ENCODE results near the gene TRAF3IP1.
"Not testable (repeated sequence)": the region's sequence is repeated elsewhere in the genome, so short reads cannot be mapped to it uniquely, and the experiment has no call there.

The TRAF3IP1 gene

DNA sequence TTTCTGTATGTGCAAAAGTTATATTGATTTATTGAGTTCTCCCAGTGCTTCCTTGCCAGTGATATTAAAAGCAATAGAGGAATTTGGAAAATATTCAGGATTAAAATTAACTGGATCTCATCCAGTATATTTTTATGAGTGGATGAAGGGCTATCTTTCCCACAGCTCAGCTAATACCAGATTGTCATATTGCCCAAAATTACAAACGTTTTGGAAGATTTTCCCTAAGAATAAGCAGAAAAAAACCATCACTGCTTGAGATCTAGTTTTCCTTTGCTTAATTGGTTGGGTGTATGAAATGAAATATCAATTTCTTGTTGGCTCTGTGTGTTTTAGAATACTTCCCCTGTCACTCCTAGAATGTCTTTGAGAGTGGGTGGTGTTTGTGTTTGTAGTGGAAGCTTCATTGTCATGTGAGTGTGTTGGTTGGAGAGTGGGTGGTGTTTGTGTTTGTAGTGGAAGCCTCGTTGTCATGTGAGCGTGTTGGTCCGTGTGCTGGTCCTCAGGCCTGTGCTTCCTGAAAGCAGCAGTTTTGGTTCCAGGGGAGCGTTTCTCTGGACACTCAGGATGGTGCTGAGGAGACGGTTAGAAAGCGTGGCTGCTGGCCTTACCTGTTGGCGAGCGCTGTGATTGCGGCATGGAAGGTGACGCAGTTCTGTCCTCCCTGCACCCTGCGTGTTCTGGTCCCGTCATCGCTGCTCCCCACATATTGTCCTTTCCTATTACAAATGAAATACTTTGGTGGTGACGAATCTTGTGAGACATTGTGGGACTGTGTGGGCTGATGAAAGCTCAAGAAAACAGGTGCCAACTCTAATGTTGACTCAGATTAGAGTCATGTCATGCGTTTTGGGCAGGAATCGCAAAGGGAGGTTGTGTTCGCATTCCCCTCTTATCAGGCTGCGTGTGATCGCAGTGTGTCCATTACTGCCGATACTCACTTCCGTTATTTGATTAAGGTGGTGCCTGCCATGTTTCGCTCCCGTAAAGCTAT is 118.8 kb downstream of the TRAF3IP1 start:
- DNase-seq (ENCODE audit: low spot score), result no peak
- TF ChIP-seq, protein P1, sequence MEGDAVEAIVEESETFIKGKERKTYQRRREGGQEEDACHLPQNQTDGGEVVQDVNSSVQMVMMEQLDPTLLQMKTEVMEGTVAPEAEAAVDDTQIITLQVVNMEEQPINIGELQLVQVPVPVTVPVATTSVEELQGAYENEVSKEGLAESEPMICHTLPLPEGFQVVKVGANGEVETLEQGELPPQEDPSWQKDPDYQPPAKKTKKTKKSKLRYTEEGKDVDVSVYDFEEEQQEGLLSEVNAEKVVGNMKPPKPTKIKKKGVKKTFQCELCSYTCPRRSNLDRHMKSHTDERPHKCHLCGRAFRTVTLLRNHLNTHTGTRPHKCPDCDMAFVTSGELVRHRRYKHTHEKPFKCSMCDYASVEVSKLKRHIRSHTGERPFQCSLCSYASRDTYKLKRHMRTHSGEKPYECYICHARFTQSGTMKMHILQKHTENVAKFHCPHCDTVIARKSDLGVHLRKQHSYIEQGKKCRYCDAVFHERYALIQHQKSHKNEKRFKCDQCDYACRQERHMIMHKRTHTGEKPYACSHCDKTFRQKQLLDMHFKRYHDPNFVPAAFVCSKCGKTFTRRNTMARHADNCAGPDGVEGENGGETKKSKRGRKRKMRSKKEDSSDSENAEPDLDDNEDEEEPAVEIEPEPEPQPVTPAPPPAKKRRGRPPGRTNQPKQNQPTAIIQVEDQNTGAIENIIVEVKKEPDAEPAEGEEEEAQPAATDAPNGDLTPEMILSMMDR (IDR thresholded peaks at IDR 0.05; ENCODE audit: borderline replicate concordance, control extremely low read depth, extremely low read depth, insufficient read depth, missing control alignments), result no peak
- in situ Hi-C loops (cut with MboI; ENCODE audit: low sequenced_read_pairs, unreplicated experiment), result no loop called here

DNA sequence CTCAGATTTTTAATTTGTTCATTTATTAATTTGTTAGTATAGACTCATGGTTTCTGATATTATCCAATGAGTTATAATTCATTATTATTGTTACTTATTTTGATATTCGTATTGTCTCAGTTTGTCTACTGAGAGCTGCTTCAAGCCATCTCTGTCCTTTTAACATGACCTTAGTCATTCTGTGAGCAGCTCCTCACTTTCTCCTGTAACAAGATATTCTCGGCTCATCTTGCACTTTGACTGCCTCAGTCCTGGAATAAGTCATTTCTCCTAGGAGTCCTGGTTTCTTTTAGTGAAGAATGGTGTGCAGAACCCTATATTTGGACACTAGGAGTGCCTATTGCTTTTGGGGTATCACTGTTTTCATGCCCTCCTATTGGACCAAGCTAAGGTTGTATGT is 119.6 kb downstream of the TRAF3IP1 start:
- no peak for DNase-seq (ENCODE audit: low spot score)

DNA sequence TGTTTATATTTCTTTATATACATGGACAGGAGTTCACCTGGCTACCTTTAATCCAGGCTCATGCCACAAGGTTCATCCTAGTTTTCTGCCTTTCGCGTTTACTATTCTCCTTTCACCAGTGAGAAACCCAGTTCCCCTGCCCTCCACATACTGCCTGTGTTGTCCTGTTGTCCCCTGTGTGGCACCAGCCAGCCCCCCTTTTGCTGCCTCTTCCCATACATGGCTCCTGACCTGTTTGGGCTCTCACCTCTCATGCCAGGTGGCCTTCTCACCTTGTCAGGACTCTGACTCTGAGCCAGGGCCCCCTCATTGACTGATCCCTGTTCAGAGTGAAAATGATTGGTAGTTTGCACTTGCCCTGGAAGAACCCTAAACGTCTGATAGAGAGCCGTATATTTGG is 120.0 kb downstream of the TRAF3IP1 start:
- in situ Hi-C loops (cut with MboI; ENCODE audit: low sequenced_read_pairs, unreplicated experiment), result no loop called here
- TF ChIP-seq, protein P1 (IDR thresholded peaks at IDR 0.05; ENCODE audit: borderline replicate concordance, control extremely low read depth, extremely low read depth, insufficient read depth, missing control alignments), result no peak
- no peak for DNase-seq (ENCODE audit: low spot score)

More for the DNA sequence above, 119.6 kb downstream of the TRAF3IP1 start:
- in situ Hi-C loops (cut with MboI; ENCODE audit: low sequenced_read_pairs, unreplicated experiment), result no loop called here
- TF ChIP-seq, protein P1 (IDR thresholded peaks at IDR 0.05; ENCODE audit: borderline replicate concordance, control extremely low read depth, extremely low read depth, insufficient read depth, missing control alignments), result no peak

DNA sequence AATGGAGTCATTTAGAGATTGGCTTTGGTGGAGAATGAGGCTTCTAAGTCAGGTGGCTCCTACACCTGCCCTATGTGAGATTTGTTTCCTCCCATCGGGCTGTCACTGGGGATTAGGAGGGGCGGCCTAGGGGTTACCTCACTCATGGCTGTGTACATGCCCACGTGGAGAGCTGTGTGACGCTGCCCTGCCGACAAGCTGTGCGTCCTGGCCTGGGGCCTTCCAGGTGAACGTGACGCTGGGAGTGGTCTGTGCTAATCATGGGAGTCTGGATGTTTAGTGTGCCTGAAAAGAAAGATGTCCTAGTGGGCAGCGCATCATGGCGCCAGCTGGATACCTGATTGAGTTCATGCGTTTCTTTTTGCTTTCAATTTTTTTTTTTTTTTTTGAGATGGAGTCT is 120.4 kb downstream of the TRAF3IP1 start:
- TF ChIP-seq, protein P1 (IDR thresholded peaks at IDR 0.05; ENCODE audit: borderline replicate concordance, control extremely low read depth, extremely low read depth, insufficient read depth, missing control alignments), result no peak
- DNase-seq (ENCODE audit: low spot score), result no peak
- in situ Hi-C loops (cut with MboI; ENCODE audit: low sequenced_read_pairs, unreplicated experiment), result no loop called here

DNA sequence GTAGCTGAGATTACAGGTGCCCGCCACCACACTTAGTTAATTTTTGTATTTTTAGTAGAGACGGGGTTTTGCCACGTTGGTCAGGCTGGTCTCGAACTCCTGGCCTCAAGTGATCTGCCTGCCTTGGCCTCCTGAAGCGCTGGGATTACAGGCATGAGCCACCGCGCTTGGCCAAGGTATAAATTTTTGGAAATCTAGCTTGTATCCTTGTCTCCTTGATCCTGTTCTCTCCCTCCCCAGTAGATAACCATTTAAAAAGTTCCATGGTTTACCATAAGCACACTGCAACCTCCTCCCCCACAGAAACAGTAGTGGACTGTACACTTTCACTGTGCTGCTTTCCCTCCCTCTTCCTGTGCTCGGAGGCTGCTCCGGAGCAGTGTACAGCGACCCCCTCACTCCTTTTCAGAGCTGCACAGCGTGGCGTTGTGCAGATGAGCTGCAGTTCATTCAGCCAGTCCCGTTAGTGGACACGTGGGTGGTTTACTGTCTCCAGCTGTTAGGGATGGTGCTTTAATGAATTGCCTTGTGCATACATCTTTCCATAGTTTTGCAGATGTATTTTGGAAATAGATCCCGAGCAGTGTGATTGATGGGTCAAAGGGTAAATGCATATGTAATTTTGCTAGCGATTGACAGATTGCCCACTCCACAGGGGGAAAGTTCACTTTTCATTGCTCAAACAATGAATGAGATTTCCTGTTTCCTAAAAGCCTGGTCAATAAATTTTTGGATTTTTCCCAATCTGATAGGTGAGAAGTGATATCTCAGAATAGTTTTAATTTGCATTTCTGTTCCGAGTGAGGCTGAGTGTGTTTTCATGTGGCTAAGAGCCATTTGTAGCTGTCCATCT is 121.2 kb downstream of the TRAF3IP1 start:
- TF ChIP-seq, protein P1 (IDR thresholded peaks at IDR 0.05; ENCODE audit: borderline replicate concordance, control extremely low read depth, extremely low read depth, insufficient read depth, missing control alignments), result no peak
- DNase-seq (ENCODE audit: low spot score), result no peak
- in situ Hi-C loops (cut with MboI; ENCODE audit: low sequenced_read_pairs, unreplicated experiment), result no loop called here

DNA sequence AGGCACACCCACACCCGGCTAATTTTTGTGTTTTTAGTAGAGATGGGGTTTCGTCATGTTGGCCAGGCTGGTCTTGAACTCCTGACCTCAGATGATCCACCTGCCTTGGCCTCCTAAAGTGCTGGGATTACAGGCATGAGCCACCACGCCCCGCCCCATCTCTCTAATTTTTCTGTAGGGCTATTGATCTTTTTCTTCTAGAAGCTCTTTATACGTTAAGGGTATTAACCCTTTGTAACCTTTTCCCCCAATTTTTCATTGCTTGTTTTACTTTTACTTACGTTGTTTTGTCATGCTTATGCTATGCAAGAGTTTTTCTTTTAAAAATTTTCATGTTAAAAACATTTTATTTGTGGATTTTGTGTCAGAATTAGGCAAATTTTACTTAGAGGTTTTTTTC is 121.9 kb downstream of the TRAF3IP1 start:
- in situ Hi-C loops (cut with MboI; ENCODE audit: low sequenced_read_pairs, unreplicated experiment), result not testable (repeated sequence)

More for the DNA sequence above, 121.9 kb downstream of the TRAF3IP1 start:
- not testable (repeated sequence) for DNase-seq (ENCODE audit: low spot score)
